Measurements from ENCODE around the gene TFEB.

GRCh38 chr6:41712651-41713103, 22.7 kb downstream of the TFEB start:
- TF ChIP-seq CTCF (IDR thresholded peaks at IDR 0.05) = no peak
- no peak for TF ChIP-seq EZH2 (IDR thresholded peaks at IDR 0.05)
